GM21576 (cell line): ENCODE data around the gene GNPTG.

ENCODE experiments used
- ATAC-seq: cut with Tn5 transposase; IDR thresholded peaks from one replicate; pipeline ENCODE4 v1.9.1; 2021; ENCODE audit warnings: mild to moderate bottlenecking, moderate library complexity; ENCODE audit not compliant: unreplicated experiment

GNPTG gene

DNA sequence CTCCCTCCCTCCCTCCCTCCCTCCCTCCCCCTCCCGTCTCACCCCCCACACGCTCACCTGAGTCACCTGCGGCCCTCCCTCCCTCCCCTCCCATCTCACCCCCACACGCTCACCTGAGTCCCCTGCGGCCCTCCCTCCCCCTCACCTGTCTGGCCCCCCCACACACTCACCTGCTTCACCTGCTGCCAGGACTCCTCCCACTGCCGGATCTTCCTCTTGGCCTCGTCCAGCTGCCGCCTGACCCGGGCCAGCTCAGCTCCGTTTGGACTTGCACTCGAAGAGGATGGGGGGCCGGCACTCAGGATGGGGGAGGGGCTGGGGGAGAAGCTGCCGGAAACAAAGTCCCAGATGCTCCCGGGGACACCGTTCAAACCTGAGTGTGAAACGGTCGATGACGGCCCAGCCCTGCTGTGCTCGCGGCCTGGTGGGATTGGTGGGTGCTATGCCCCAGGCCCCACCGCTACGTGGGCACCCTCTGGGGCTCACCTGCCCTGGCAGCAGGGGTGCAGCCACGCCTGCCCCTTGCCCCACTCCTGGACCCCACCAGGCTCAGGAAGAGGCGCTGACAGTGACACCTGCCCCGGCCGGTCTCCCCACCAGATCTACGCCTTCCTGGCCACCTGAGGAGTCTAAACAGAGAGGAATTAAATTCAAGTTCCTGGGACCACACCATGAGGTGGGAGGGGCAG is 15.9 kb downstream of the GNPTG start:
- no peak for ATAC-seq

DNA sequence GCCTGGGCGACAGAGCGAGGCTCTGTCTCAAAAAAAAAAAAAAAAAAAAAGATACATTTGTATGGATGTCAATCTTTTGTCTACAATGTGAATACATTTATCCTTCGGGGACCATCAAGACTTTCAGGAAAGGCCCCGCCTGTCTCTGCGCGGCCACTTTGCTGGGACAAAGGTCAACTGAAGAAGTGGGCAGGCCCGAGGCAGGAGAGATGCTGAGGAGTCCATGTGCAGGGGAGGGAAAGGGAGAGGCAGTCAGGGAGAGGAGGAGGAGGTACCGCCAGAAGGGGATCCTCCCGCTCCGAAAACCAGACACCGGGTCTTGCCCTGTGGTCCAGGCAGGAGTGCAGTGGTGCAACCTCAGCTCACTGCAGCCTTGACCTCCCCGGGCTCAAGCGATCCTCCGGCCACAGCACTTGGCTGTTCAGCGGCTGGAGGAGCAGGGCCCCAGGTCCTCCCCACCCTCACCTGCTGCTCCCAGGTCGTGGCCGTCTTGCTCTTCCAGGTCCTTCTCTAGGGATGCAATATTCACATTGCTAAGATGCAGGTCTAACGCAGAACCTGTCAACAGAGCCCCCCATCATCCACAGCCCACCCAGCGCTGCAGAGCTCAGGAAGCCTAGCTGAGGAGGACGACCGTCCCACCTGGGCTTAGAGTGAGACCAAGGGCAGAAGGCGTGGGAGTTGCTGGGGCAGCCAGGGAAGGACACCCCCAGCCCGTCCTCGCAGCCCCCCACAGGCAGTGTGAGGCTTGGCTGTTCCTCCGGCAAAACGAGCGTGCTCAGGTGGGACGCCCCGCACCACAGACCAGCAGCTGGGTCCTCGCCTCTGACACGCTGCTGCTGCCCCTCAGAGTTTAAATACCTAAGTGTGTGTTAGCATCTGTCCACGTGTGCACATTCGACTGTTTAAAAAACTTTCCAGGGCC is 19.6 kb downstream of the GNPTG start:
- no peak for ATAC-seq

GRCh38 chr16:1372292-1372950 is 20.7 kb downstream of the GNPTG start:
- no peak for ATAC-seq

DNA sequence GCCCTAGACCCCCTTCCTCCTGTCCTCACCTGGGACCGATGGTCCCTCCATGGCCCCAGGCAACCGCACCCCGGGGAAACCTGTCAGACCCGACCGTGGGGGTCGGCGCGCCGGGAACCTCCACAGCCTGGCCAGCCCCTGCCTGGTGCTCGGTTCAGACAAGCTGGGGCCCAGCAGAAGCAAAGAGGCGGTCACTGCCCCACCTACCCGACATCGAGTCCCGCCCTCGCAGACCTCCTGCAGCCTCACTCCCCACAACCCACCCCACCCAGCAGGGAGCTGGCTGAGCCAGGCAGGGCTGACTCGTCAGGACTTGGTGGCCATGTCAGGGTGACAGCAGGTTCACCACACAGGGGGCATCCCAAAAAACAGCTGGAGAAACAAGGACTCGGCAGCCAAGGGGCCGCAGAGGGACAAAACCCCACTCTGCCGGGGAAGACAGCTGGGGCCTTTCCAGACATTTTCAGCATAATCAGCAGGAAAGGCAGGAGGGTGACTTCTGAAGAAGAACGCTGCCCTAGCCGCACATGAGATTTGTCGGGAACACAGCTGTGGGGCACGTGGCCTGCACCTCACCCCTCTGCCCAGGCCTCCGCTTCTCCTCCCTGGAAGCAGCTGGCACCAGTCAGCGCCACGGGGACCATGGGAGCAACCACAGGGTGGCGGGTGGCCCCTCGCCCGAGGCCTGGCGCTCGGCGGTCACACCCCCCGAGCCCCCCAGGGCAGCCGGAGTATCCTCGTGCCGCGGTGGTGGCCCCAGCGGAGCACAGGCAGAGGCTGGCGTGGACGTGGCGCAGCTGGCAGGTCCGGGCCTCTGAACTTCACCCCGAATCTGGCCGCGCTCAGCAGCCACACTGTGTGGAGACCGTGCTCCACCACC is 22.9 kb downstream of the GNPTG start:
- ATAC-seq, result no peak

DNA sequence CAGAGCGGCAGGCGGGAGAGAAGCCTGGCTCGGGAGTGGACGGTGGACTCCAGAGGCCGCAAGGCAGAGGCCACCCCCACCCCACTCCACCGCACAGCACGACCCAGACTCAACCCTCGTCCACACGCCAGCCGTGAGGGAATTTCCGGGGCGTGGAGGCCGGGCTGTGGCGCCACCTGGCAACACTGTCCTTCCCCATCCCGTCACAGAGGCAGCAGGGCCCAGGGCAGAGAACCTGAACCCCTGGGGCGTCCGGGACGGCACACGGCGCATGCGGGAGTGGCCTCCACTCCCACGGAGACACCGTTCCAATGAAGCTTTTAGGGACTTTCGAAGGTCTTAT is 23.5 kb downstream of the GNPTG start:
- no peak for ATAC-seq

GRCh38 chr16:1375741-1376410 is 24.1 kb downstream of the GNPTG start:
- ATAC-seq, result no peak

DNA sequence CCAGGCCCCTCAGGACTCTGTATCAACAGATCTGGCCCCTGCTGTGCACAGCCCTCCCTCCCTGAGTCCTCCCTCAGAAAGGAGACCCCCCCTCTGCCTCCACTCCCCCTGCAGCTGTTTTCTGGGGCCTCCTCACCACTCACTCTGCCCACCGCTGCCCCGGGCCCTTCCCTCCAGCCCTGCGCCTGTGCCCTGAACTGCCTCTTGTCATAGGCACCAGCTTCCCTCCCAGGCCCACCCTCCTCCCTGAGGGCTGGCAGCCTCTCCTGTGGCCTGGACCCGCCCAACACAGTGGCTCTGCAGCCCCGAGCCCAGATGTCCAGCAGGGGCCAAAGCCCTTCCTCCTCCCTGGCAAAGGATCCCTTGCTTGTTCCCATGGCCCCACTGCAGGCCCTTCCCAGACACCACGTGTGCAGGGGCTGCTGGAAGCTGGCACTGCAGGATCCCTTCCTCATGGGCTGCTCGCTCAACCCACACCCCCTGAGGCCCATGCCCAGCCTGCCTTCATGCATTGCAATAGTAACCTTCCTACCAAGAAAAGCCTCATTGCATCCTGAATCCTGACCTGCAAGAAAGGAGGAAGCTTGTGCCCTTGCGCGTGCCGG is 25.8 kb downstream of the GNPTG start:
- no peak for ATAC-seq

DNA sequence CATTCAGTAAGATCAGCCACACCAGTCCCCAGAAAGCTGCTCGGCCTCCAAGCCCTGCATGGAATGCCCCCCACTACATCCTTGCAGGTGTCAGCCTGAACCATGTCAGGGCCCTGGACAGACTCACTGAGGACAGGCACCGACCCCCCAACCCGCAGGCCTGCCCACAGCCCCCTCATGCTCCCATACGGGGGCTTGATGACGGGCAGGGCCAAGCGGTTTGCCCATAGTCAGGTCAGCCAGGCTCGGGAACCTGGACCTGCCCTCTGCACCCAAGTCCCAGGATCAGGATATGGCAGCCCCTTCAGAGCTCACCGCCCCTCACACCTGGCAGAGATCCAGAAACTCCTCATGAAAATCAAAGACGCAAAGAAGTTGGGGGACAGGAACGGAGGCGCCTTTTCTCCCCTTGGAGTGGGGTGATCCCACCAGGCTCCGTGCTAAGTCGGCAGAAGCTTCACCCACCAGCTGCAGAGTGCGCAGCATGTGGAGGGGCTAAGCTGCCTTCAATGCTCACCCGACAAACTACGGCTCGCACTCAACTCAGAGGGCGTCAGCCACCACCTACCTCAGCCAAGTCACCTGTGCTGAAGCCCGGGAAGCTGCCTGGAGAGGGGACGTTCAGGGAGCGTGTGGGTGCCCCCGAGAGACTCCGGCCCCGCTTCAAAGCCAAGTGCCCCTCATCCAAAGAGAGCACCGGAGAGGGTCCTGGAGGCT is 26.5 kb downstream of the GNPTG start:
- ATAC-seq, result no peak

DNA sequence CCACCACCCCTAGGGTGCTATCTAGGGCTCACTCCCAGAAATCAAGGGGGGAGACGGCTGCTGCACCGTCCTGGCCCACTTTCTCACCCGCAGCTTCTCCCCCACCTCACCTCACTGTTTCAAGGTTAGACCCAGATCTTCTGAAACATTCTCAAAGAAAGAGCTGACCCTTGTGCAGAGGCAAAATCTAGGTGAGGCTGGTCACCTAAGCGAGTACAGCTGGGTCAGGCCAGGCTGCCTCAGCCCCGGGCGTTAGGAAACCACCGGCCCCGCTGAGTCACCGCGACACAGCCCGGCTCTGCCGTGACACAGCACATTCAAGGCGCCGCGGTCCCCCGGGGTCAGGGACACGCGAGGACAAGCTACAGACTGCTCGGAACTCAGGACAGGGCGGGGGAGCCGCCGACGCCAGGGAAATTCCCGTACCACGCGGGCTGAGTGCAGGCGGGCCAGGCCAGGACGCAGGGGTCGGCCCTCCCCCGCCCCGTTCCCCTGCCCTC is 27.1 kb downstream of the GNPTG start:
- no peak for ATAC-seq

GRCh38 chr16:1379304-1380076 is 27.8 kb downstream of the GNPTG start:
- ATAC-seq, result no peak

DNA sequence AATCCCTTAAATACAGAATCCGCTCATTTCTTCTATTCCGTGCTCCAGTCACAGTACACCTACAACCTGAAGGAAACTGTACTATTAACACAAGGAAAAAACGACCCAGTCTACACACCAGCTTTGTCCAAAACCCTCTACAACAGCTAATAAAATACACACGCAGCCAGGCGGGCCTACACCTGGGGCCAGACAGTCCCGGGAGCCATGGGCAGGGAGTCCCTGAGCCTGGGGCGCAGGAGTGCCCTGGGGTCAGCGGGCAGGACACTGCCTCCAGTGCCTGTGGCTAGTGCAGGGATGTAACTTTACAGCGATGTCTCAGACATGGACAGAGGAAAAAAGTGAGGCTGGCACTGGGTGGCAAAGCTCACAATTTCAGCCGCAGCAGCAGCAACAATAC is 28.5 kb downstream of the GNPTG start:
- no peak for ATAC-seq

GRCh38 chr16:1381612-1382406 is 30.1 kb downstream of the GNPTG start:
- ATAC-seq, result no peak

GRCh38 chr16:1383556-1383955 is 31.8 kb downstream of the GNPTG start:
- ATAC-seq, result no peak

GRCh38 chr16:1385232-1385631 is 33.5 kb downstream of the GNPTG start:
- no peak for ATAC-seq

GRCh38 chr16:1387331-1387730 is 35.6 kb downstream of the GNPTG start:
- ATAC-seq, result no peak

DNA sequence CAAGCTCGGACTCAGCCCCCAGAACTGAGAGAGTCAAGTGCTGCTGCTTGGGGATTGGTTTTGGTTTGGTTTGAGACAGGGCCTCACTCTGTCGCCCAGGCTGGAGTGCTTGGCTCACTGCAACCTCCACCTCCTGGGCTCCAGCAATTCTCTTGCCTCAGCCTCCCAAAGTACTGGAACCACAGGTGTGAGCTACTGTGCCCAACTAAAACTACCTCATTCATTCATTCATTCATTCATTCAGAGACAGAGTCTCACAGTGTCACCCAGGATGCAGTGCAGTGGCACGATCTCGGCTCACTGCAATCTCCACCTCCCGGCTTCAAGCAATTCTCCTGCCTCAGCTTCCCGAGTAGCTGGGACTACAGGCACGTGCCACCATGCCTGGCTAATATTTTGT is 38.0 kb downstream of the GNPTG start:
- no peak for ATAC-seq

DNA sequence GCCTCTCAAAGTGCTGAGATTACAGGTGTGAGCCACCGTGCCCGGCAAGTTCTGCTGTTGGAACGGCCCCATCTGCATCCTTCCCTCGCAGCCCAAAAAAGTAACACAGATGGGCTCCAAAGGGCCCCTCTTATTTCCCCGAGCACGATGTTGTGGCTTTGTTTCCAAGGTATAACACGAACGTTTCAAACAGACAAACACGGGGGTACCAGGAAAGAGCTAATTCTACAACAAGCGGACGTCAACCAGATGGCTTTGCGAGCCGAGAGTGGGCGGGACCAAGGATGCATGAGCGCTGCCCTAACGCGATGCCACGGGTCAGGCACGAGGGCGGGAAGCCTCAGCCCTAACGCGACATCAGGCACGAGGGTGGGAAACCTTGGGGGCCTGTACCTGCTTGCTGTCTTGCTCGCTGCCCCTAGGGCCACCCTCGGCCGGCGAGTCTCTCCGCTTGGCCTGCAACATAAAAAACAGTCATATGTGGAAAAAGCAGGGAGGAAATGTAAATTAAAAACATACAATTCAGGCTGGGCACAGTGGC is 38.6 kb downstream of the GNPTG start:
- ATAC-seq, result no peak
